GM18526 (cell line): ENCODE results near the gene MAD1L1.

Experiments
- POLR2A ChIP-seq: IDR thresholded peaks from 3 replicates; pipeline ENCODE4 v1.6.1; 2011; ENCODE audit not compliant: insufficient read length; ENCODE audit errors: extremely low read depth

Gene MAD1L1

GRCh38 chr7:1954366-1955004, 278.3 kb downstream of the MAD1L1 start:
- TF ChIP-seq POLR2A = no peak

- TF ChIP-seq POLR2A = no peak
Measured at GRCh38 chr7:1953199-1954190, 279.2 kb downstream of the MAD1L1 start.

- no peak for TF ChIP-seq POLR2A
Measured at GRCh38 chr7:1952781-1953180, 280.0 kb downstream of the MAD1L1 start.

- no peak for TF ChIP-seq POLR2A
Measured at GRCh38 chr7:1952169-1952760, 280.5 kb downstream of the MAD1L1 start.

- TF ChIP-seq POLR2A = no peak
Measured at GRCh38 chr7:1951600-1951999, 281.1 kb downstream of the MAD1L1 start.

- no peak for TF ChIP-seq POLR2A
Measured at GRCh38 chr7:1951159-1951536, 281.6 kb downstream of the MAD1L1 start.

GRCh38 chr7:1950452-1951158, 282.1 kb downstream of the MAD1L1 start:
- no peak for TF ChIP-seq POLR2A

- no peak for TF ChIP-seq POLR2A
Measured at GRCh38 chr7:1950066-1950451, 282.7 kb downstream of the MAD1L1 start.

GRCh38 chr7:1949681-1950055, 283.1 kb downstream of the MAD1L1 start:
- TF ChIP-seq POLR2A = no peak

- TF ChIP-seq POLR2A = no peak
Measured at GRCh38 chr7:1948887-1949680, 283.7 kb downstream of the MAD1L1 start.

GRCh38 chr7:1948301-1948796, 284.4 kb downstream of the MAD1L1 start:
- no peak for TF ChIP-seq POLR2A

- no peak for TF ChIP-seq POLR2A
Measured at GRCh38 chr7:1947586-1948217, 285.0 kb downstream of the MAD1L1 start.

- TF ChIP-seq POLR2A = no peak
Measured at GRCh38 chr7:1946773-1947450, 285.8 kb downstream of the MAD1L1 start.
